Astrocyte of the cerebellum (primary cell): Measurements from ENCODE around the gene PTPN12.

Experiments
- DNase-seq: peaks from one replicate; pipeline ENCODE4 v3.0.0-alpha.2; 2011; ENCODE audit warnings: low read depth
- H3K4me3 ChIP-seq: 2 replicates; pipeline ENCODE4 v1.5.1; 2011; ENCODE audit warnings: mild to moderate bottlenecking, low read depth, low read length, moderate library complexity
- CTCF ChIP-seq: IDR thresholded peaks from 2 replicates; pipeline ENCODE4 v1.5.1; 2012; ENCODE audit warnings: low read length, low read depth, moderate library complexity, mild to moderate bottlenecking; ENCODE audit errors: missing control alignments
- in situ Hi-C: cut with HindIII; loops from 2 replicates; pipeline ENCODE4 v1.10.0; 2017; ENCODE audit warnings: low sequenced_read_pairs

PTPN12 gene

GRCh38 chr7:77575187-77575586 is 38.1 kb downstream of the PTPN12 start:
- in situ Hi-C loops = no loop called here
- no peak for DNase-seq
- no peak overlapping the region for H3K4me3 ChIP-seq
- no peak for TF ChIP-seq CTCF

GRCh38 chr7:77576856-77577255 is 39.8 kb downstream of the PTPN12 start:
- in situ Hi-C loops = no loop called here
- no peak for TF ChIP-seq CTCF
- DNase-seq = no peak
- H3K4me3 ChIP-seq = no peak overlapping the region

- no peak for DNase-seq
- in situ Hi-C loops = no loop called here
- no peak overlapping the region for H3K4me3 ChIP-seq
- TF ChIP-seq CTCF = no peak
Measured at GRCh38 chr7:77579797-77580196, 42.7 kb downstream of the PTPN12 start.

- in situ Hi-C loops = no loop called here
- no peak for TF ChIP-seq CTCF
- no peak for DNase-seq
- no peak overlapping the region for H3K4me3 ChIP-seq
Measured at GRCh38 chr7:77580762-77581350, 43.8 kb downstream of the PTPN12 start.

- TF ChIP-seq CTCF = no peak
- DNase-seq = no peak
- in situ Hi-C loops = no loop called here
- H3K4me3 ChIP-seq = no peak overlapping the region
Measured at GRCh38 chr7:77587272-77587671, 50.2 kb downstream of the PTPN12 start.

- H3K4me3 ChIP-seq = no peak overlapping the region
- in situ Hi-C loops = no loop called here
- no peak for TF ChIP-seq CTCF
- DNase-seq = no peak
Measured at GRCh38 chr7:77600952-77601351, 63.9 kb downstream of the PTPN12 start.
